Cardiac atrium fibroblast (primary cell): ENCODE measurements around the gene TMEM272. TPM values are rescaled to one million over a fixed set of nuclear protein-coding genes. Genes with fewer than 3 reads are reported as not detected.

Source experiments
- total RNA-seq: library from RNA; depleted of rRNA; stranded (reverse); fragments of >200 nt; gene quantifications from 2 replicates; pipeline ENCODE4 v1.2.3, GENCODE V29; 2015

The TMEM272 gene
- total RNA-seq, result not detected in 2 replicates

DNA sequence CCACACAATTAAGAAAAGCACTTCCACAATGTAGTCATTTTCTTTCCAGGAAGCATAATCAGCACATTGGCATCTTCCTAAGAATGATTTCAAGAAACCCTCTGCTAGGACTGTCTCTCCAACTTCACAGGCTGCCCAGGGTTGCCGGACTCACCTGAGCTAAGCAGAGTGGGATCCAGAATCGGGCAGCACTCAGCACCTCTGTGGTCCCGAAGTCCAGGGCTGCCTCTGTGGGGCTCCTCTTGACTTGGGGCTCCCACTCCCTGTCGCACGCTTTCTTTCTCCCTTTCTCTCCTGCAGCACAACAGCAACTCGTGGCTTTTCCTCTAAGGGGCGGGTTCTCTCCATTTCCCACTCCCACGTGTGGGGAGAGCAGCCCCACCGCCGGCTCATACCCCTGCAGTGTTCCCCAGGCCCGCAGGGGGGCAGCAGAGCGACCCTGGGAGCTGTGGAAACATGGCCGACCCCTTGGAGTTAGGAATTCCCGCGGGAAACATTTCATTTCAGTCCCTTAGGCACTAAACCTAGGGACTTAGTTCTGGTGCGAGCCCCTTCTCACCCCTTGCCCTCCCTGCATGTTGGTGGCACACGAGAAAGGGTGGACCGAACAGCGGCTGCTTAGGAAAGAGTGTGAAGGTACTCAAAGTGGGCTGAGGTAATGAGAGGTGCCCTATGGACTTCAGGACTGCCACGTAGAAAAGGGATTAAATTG is at the start of gene TMEM272:
TSS of gene TMEM272 (minus strand) at position 316 of the 712 bp plus-strand sequence. CDS start 6,647 bp downstream, outside the sequence.

GRCh38 chr13:51861723-51862300 is 16.8 kb upstream of the TMEM272 start, which contains the start of gene CCDC70:
Gene CCDC70, plus strand, starts transcription at chr13:51861969. Its CDS starts 3,443 bp downstream, at chr13:51865412.

GRCh38 chr13:51803422-51804294 is 41.3 kb downstream of the TMEM272 start, which contains the start of gene DHRS12:
Gene DHRS12, minus strand, starts transcription at chr13:51804163. Its CDS starts 4,504 bp downstream, at chr13:51799659.

Other genes starting within 250 kb of the TMEM272 start
- 0.54 and 9.6 TPM in 2 replicates for gene DHRS12, start 41.0 kb downstream of the TMEM272 start, total RNA-seq
- gene CCDC70, start 16.8 kb upstream of the TMEM272 start, total RNA-seq, result not detected in 2 replicates
- gene ATP7B, start 166.3 kb upstream of the TMEM272 start, total RNA-seq, result 5.2 and 6.0 TPM in 2 replicates
- 29.8 and 48.9 TPM in 2 replicates for gene ALG11, start 167.2 kb upstream of the TMEM272 start, total RNA-seq
- gene UTP14C, start 179.5 kb upstream of the TMEM272 start, total RNA-seq, result 10.3 and 15.7 TPM in 2 replicates